GM18498 (cell line): ENCODE measurements around the gene OR51I1.

Source experiments
- ATAC-seq: cut with Tn5 transposase; IDR thresholded peaks from one replicate; pipeline ENCODE4 v1.9.1; 2021; ENCODE audit warnings: mild to moderate bottlenecking, moderate library complexity; ENCODE audit not compliant: unreplicated experiment

Gene OR51I1, protein sequence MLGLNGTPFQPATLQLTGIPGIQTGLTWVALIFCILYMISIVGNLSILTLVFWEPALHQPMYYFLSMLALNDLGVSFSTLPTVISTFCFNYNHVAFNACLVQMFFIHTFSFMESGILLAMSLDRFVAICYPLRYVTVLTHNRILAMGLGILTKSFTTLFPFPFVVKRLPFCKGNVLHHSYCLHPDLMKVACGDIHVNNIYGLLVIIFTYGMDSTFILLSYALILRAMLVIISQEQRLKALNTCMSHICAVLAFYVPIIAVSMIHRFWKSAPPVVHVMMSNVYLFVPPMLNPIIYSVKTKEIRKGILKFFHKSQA

DNA sequence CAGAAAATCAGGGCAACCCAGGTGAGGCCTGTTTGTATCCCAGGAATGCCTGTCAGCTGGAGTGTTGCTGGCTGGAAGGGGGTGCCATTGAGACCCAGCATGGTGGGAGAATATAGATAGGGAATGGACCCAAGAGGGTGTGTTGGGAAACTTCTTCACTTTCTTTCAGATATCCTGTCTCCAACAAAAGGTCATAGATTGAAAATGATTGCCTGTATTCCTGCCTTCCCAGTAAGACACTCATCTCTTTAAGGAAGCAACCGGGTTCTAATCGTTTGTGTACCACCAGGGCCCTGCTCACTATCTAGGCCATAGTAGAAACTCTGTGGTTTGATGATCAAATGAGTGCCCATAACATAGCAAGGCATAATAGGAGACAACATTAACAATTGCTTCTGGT lies at the start of gene OR51I1:
Gene OR51I1 (minus strand): TSS at position 101 of the 400 bp plus-strand sequence. CDS start 0 bp downstream, at position 101.
- no peak for ATAC-seq

DNA sequence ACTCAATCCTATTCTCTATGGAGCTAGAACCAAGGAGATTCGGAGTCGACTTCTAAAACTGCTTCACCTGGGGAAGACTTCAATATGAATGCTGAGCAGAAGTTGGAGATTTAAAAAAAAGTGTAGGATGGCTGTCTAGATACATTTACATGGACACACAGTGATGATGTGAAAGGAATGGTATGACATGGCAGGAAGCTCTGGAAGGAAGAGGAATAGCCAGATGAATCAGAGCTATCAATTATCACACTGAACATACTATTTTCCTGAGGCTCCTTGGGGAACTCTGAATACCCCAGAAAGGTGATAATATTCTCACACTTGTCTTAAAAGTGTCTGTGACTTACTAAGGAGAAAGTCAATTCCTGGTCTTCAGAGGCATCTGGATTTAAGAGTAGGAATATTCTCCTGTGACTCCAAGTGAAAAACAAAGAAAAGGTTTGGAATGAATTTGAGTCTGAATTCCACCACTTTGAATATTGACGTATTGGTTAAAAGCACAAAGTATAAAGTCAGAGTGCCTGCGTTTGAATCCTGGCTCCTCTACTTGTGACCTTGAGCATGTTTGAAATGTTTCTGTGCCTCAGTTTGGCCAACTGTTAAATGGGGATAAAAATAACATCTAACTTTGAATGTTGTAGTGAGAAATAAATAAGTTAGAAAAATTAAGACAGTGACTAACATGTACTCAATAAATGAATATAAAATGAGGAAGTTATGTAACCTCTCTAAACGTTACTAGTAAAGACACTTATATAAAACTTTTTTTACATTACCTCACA lies 48.5 kb upstream of the OR51I1 start:
- ATAC-seq, result no peak

DNA sequence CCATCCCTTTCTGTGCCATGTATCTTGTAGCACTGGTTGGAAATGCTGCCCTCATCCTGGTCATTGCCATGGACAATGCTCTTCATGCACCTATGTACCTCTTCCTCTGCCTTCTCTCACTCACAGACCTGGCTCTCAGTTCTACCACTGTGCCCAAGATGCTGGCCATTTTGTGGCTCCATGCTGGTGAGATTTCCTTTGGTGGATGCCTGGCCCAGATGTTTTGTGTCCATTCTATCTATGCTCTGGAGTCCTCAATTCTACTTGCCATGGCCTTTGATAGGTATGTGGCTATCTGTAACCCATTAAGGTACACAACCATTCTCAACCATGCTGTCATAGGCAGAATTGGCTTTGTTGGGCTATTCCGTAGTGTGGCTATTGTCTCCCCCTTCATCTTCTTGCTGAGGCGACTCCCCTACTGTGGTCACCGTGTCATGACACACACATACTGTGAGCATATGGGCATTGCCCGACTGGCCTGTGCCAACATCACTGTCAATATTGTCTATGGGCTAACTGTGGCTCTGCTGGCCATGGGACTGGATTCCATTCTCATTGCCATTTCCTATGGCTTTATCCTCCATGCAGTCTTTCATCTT lies 47.6 kb upstream of the OR51I1 start:
- no peak for ATAC-seq

DNA sequence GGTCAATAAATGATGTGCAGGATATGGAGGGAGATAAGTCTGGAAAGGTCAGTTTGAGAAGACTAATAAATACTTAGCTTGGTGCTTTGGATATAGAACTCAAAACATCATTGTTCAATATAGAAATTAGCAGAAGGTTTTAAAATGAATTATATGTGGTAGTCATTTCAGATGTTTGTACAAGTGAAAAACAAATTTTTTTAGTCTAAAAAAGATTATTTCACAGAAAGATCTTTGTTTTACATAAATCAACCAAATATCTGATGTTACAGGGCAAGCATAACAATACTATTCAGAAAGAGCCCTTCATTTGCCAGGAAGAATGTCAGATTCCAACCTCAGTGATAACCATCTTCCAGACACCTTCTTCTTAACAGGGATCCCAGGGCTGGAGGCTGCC lies 47.1 kb upstream of the OR51I1 start, which contains the start of gene OR52D1:
Gene OR52D1 (plus strand): TSS at position 301 of the 400 bp plus-strand sequence. CDS start 22 bp downstream, at position 323.
- ATAC-seq, result no peak

DNA sequence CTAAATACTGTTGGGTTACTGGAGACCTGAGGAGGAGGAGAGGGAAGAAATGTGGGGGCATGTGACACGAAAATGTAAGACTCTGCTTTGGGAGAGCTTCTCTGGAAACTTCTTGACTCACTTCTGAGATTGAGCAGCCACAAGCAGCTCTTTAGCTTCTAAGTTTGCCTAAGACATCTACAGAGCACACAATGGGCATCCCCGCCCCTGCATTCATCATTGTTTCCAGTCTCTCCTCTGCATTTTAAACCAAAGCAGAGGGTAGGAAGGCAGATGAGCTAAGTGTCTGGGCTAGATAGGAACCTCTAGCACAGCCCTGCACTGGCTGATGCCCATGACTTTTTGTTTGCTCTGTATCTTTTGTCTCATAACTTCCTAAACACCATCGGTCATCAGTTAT lies 45.1 kb upstream of the OR51I1 start:
- no peak for ATAC-seq

DNA sequence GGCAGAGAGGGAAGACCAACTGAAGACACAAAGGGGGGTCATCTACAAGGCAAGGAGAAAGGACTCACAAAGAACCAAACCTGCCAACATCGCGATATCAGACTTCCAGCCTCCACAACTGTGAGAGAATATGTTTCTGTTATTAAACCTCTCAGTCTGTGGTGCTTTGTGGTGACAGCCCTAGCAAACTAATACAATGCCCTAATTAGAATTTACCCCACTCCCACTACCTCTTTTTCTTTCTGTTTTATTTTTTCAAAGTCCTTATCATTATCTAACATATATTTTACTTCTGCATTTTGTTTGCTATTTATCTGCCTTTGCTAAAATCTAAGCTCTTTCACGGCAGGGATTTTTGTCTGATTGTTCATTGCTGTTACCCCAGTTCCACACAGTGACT lies 44.7 kb upstream of the OR51I1 start:
- no peak for ATAC-seq

DNA sequence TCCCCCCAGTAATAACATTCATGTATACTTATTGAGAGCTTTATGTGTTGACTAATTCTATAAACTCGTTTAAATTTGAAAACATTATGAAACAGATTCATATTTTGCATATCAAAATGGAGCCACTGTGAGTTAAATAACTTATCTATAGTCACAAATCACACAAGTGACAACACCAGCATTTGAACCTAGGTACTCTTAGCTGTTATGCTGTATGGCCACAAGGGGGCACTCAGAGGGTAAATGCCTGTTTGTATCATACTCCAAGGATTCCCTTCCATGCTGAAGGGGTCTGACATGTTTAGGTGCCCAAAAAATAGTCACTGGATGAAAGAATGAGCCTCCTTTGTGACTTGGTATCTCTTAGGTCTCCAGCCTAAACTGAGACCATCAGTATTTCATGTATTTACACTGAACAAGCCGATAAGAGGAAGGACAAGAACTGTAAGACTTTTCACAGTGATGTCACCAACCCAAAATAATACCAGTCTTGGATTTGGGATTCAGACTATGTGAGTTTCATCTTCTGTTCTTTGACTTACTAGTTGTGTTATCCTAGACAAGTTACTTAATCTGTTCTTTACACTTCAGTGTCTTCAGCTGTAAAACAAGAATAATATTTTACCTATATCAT lies 35.0 kb upstream of the OR51I1 start:
- peak; percentile 77 for ATAC-seq

DNA sequence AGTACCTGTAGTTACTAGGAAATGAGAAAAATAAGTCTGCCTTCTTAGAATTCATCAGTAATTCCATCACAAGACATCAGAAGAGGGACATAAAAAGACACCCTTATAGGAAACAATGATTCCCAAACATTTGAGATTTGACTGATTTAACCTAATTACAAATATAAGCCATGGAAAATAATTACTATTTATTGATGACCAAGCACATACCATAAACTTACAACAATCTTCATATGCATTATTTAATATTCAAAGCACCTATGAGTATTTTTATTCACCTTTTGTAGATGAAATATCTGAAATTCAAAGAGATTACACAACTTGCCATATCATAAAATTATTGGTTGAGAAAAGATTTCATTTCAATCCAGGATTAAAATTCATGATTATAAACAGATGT lies 32.6 kb upstream of the OR51I1 start:
- ATAC-seq, result no peak

DNA sequence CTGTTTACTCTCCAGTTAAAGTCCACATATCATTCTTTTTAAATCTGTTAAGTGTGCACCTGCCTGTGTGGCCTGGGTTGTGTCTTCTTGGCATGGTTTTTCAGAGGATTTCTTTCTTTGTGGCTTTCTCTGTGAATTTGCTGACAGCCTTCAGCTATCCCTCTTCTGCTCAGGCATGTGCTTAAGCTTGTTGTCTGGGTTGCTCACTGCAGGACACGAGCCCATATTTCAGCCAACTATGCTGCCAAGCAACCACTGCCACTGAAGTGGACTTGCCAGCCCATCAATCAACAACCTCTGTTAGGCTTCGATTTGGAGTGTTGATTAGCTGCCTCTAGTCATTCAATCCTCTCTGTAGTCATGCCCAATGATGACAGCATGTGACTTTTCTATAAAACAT lies 26.2 kb upstream of the OR51I1 start:
- no peak for ATAC-seq

DNA sequence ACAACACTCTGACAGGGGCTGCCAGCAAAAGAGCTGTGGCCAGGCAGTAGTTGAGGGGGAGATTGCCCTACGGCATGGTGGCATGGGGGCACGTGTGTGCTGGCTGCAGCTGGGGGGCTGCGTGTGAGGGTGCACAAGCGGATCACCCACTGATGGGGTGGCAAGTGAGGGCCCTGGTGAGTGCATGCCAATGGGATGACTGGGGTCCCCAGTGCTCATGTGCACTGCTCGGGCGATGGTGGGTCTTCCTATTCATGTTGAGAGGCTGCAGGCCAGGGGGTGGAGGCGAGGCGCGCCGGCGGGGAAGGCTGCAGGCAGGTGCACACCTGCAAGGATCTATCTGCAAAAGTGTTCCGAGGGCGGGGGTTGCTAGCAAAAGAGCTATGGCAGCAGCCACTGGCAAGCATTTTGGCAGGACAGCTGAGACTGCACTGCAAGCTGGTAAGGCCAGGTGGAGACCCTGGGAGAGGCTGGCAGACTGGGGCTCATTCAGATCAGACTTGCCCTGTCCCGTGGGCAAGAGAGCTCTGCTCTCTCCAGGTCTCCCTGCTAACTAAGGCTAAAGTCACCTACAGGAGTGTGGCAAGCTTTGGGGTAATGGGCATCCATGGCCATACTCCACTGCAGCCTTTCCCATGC lies 19.8 kb upstream of the OR51I1 start:
- no peak for ATAC-seq

DNA sequence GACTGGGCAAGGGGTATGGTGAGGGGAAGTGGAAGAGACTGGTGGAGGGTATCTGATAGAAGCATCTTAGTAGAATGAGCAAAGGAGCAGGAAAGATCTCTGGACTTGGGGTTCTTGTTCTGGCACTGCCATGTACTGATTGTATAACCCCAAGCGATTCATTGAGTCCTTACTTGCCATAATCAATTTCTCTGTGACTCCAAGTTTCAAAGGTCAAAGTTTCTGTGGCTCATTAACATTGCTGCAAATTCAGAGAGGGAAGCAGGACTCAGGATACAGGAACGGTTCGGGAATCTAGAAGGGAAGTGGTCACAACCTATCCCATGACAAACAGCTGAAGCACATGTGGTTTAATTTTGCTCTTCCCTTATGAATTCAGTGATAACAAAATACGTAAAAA lies 8.1 kb upstream of the OR51I1 start:
- no peak for ATAC-seq

DNA sequence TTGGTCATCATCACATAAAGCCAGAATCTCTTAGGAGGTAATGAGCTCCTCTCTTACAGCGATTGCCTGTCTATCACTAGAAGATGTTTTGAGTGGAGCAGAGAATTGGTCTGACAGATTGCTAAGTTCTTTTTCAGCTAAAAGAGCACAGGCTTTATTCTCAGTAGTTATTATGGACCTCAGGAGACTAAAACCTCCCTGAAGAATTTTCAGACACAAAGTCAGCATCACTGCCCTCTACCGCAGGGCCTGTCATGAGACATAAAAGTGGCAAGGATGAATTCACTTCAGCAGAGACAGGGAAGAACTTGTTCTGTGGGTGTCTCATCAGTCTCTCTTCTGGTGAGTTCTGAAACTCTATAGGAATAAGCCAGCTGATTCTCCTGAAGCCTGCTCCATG lies 7.7 kb upstream of the OR51I1 start, which contains the start of gene OR51I2:
Gene OR51I2 (plus strand): TSS at position 301 of the 400 bp plus-strand sequence. CDS start 4,166 bp downstream, outside the sequence.
- ATAC-seq, result no peak

DNA sequence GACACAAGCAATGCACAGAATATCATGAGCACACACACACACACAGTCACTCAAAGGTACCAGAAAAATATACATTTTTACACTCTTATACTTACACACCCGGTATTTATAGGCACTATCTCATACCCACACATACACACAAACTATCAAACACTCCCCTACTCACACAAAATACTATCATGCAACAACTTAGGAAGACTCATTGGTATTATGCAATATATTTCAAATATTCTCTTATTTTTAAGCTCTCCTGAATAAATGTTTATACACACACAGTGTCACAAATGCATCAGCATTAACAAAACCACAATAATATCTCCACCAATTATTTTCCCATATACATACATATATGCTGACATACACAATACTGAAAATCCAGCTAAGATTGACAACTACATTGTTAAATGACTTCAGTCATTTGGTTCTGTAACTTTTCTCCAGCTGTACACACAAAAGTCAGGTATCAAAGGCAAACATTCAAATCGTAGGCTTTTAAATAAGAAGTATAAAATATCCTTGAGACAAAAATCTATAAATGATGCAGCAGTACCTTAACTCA lies 2.6 kb upstream of the OR51I1 start:
- ATAC-seq, result no peak

DNA sequence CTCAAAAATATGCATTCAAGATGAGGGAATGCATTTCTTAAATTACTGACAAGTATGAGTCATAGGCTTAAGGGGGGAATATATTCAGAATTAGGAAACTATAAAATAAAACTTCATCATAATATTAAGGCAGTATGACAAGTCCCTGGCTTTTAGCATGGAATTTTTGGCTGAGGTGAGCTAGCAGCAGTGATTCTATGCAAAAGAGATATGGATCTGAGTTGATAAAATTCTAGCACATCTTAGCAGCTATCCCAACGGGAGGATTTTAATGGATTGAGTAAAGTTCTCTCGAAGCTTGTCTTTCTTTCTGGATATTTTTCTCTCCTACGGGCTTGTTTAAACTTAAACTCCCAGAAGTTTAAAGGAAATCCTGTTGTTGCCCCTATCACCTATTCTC lies 18.2 kb downstream of the OR51I1 start:
- ATAC-seq, result no peak

DNA sequence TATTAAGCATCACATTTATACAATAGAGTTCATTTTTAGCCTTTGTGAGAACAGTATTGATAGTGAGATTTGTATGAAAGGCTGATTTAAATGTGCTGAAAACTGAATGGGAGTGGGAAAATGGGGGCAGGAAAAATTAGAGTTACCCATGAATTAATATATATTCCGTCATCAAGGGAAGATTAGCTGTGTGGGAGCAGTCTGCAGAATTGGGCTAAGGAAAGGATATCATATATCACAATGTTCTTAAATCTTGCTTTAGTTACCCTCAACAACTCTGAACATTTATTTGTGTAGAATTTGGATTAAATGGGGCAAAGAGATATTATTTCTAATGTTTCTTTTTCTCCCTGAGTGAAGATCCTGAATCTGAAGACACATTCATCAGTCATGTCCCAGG lies 19.5 kb downstream of the OR51I1 start, which contains the start of gene OR51Q1:
Gene OR51Q1 (plus strand): TSS at position 301 of the 400 bp plus-strand sequence. CDS start 90 bp downstream, at position 391.
- ATAC-seq, result no peak

DNA sequence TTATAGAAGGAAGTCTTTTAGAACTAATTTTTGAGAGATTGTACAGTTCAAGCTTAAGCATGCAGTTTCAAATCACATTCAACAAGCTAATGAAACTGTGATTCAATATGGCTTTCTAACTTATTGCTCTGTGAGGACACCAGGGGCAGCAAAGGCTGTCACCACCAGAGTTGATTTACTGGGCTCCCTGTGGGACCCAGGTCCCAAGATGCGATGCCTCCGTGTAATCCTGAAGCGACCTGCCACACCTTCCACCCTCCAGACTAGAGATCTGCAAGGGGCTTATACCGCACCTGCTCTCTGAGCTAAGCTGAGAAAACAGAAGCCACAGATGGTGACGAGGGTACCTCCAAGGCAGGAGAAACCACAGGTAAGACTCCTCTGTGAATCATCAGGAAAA lies 20.3 kb downstream of the OR51I1 start:
- no peak for ATAC-seq

DNA sequence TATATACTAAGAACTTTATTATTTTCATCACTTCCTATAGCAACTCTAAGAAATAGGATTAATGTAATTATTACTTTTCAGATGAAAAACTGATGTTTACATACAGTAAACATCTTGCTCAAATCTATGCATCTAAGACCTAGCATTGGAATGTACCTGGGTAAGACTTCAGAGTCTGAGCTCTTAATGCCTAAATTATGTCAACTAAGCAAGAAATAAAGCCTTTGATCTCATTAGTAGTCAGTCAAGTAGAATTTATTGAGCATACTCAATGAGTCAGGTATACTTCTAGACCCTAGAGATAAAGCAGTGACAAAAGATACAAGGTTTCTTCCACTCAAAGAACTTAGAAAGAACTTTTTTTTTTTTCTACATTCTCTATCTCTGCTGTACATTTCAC lies 36.1 kb downstream of the OR51I1 start:
- no peak for ATAC-seq

DNA sequence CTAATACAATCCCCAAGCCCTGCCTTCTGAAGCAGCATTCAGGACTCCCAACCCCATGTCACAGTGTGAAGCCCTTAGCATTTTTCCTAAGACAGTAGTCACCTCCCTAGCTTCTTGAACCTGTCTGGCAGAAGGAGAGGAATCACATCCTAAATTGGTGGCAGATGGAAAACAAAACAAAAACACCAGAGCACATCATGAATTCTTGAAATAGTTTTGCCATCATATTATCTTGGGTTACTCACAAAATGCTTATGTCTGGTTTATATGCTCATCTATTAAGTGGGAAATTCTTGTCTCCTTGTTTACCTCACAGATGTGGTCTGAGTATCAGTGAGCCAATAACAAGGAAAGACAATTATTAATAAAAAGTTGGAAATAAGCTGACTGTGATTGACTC lies 42.4 kb downstream of the OR51I1 start:
- no peak for ATAC-seq

DNA sequence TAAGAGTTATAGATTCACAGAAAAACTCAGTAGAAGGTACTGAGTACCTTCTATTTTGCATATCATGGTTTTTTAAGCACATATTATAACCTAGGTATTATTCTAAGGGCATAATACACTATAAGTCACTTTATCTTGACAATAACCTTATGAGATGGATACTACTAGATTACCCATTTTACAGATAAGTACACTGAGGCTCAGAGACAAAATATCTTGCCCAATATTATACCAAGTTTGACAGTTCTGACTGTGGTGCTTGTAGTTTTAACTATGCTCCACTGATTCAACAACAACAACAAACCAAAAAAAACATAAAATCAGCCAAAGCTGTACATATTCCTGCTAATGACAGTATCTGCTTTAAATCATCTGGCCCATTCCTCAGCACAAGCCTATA lies 47.2 kb downstream of the OR51I1 start:
- ATAC-seq, result no peak
